GM23248 (cell line): ENCODE data around the gene CEP290. TPM values are rescaled to one million over a fixed set of nuclear protein-coding genes. Genes with fewer than 3 reads are reported as not detected.

Experiments
- DNase-seq: peaks from one replicate; pipeline ENCODE4 v3.0.0-alpha.2; 2015
- H2AFZ ChIP-seq: fragments of 200-600 bp; sonication (generic); 2 replicates; pipeline ENCODE4 v1.6.1; 2016; ENCODE audit warnings: antibody characterized with exemption
- H3F3A ChIP-seq: fragments of 200-600 bp; sonication (generic); 2 replicates; pipeline ENCODE4 v1.6.1; 2016; ENCODE audit warnings: mild to moderate bottlenecking, antibody characterized with exemption, mixed run types; ENCODE audit not compliant: insufficient read depth
- H3K27ac ChIP-seq: fragments of 200-600 bp; sonication (generic); 2 replicates; pipeline ENCODE4 v1.5.1; 2016; ENCODE audit warnings: mild to moderate bottlenecking
- H3K27me3 ChIP-seq: fragments of 200-600 bp; sonication (generic); replicated peaks from 2 replicates; pipeline ENCODE4 v1.6.1; 2016; ENCODE audit warnings: mild to moderate bottlenecking; ENCODE audit not compliant: insufficient read depth
- H3K36me3 ChIP-seq: fragments of 200-600 bp; sonication (generic); 2 replicates; pipeline ENCODE4 v1.6.1; 2016; ENCODE audit warnings: low read depth, mild to moderate bottlenecking
- H3K4me1 ChIP-seq: fragments of 200-600 bp; sonication (generic); 2 replicates; pipeline ENCODE4 v1.6.1; 2016; ENCODE audit warnings: mild to moderate bottlenecking; ENCODE audit not compliant: insufficient read depth
- H3K4me2 ChIP-seq: fragments of 200-600 bp; sonication (generic); one replicate; pipeline ENCODE4 v1.6.1; 2016; ENCODE audit warnings: mild to moderate bottlenecking; ENCODE audit not compliant: unreplicated experiment
- H3K4me3 ChIP-seq: fragments of 200-600 bp; sonication (generic); 2 replicates; pipeline ENCODE4 v1.5.1; 2016; ENCODE audit warnings: mild to moderate bottlenecking
- H3K79me2 ChIP-seq: fragments of 200-600 bp; sonication (generic); 2 replicates; pipeline ENCODE4 v1.6.1; 2016; ENCODE audit warnings: mild to moderate bottlenecking; ENCODE audit not compliant: insufficient read depth
- H3K9ac ChIP-seq: fragments of 200-600 bp; sonication (generic); 2 replicates; pipeline ENCODE4 v1.6.1; 2016; ENCODE audit warnings: mild to moderate bottlenecking
- H3K9me2 ChIP-seq: fragments of 200-600 bp; sonication (generic); 2 replicates; pipeline ENCODE4 v1.6.1; 2016; ENCODE audit warnings: mixed run types, mild to moderate bottlenecking, moderate library complexity; ENCODE audit not compliant: insufficient read depth
- H3K9me3 ChIP-seq: fragments of 200-600 bp; sonication (generic); one replicate; pipeline ENCODE4 v1.6.1; 2017; ENCODE audit warnings: low read depth
- H4K20me1 ChIP-seq: fragments of 200-600 bp; sonication (generic); 2 replicates; pipeline ENCODE4 v1.6.0; 2016; ENCODE audit not compliant: insufficient read depth
- EZH2 ChIP-seq: fragments of 200-600 bp; sonication (generic); IDR thresholded peaks from 2 replicates; pipeline ENCODE4 v1.6.1; 2018; ENCODE audit warnings: antibody characterized with exemption, mild to moderate bottlenecking; ENCODE audit not compliant: insufficient read depth, poor library complexity, severe bottlenecking
- EZH2phosphoT487 ChIP-seq: fragments of 200-600 bp; sonication (generic); IDR thresholded peaks from 2 replicates; pipeline ENCODE4 v1.6.1; 2018; ENCODE audit warnings: antibody characterized with exemption, moderate library complexity, mild to moderate bottlenecking, low read depth; ENCODE audit not compliant: insufficient read depth
- WGBS, 2 experiments: methylation state at CpG; one replicate each; pipeline ENCODE4 v1.1.6; 2015 to 2017; ENCODE audit warnings: low lambda C conversion rate in 2 of 2, low coverage in 1 of 2; ENCODE audit errors: missing lambda C conversion rate in 2 of 2; 5-methylcytosine and 5-hydroxymethylcytosine counted together
- in situ Hi-C: fragments of 300-500 bp; cut with MboI; formaldehyde crosslinking; loops from 2 replicates; pipeline ENCODE4 v1.15.0; 2020
- polyA plus RNA-seq: library from polyadenylated mRNA; unstranded; fragments of >200 nt; fragmentation: Nextera tagmentation; extraction: Ambion mirVana; gene quantifications from 2 replicates; pipeline ENCODE4 v1.2.1, GENCODE V29; 2016
- small RNA-seq: library from RNA; depleted of rRNA; stranded (forward); fragments of <200 nt; gene quantifications from one replicate; pipeline ENCODE3, GENCODE V24; 2014; ENCODE audit warnings: low read depth, low replicate concordance
- total RNA-seq: library from RNA; depleted of rRNA; stranded (reverse); fragments of >200 nt; shearing (Covaris generic); gene quantifications from 2 replicates; pipeline ENCODE4 v1.2.3, GENCODE V29; 2014; rRNA removed

CEP290 gene
- total and polyA plus RNA-seq, 2 experiments from 2014 or later: 6.4 to 14.2 TPM

GRCh38 chr12:88015825-88016224 is 126.1 kb downstream of the CEP290 start:
- Histone ChIP-seq H3K9ac (no peak overlapping the region), H2AFZ (no peak overlapping the region), H3K36me3 (no peaks in the 10 kb centered on the region), H3K9me2 (no peaks in the 10 kb centered on the region), H3K79me2 (no peaks in the 10 kb centered on the region), H3K27ac (no peak overlapping the region), H3K9me3 (no peaks in the 10 kb centered on the region), H3K4me2 (no peak overlapping the region), H3K4me3 (no peak overlapping the region), H3K27me3 (0 out of 2 replicates have a peak, but pooled peaks cover 3% of the 10 kb centered on the region), H3F3A (no peaks in the 10 kb centered on the region), H3K4me1 (no peaks in the 10 kb centered on the region), H4K20me1 (no peaks in the 10 kb centered on the region)
- in situ Hi-C loops: no loop called here
- TF ChIP-seq EZH2phosphoT487 (no peak), EZH2 (no peak)
- no peak for DNase-seq
- 36 to 50% methylated on average over 1 of the region's 1 CpG for WGBS, 2 experiments

GRCh38 chr12:88011755-88012154 is 130.1 kb downstream of the CEP290 start:
- Histone ChIP-seq H3K27ac (no peak overlapping the region), H3K27me3 (0 out of 2 replicates have a peak, but pooled peaks cover 3% of the 10 kb centered on the region), H2AFZ (no peak overlapping the region), H3K79me2 (no peaks in the 10 kb centered on the region), H3K4me1 (no peaks in the 10 kb centered on the region), H3K4me2 (no peak overlapping the region), H4K20me1 (no peaks in the 10 kb centered on the region), H3K36me3 (no peaks in the 10 kb centered on the region), H3K9me2 (no peaks in the 10 kb centered on the region), H3K9ac (no peak overlapping the region), H3F3A (no peaks in the 10 kb centered on the region), H3K4me3 (no peak overlapping the region), H3K9me3 (no peaks in the 10 kb centered on the region)
- no peak for TF ChIP-seq EZH2
- TF ChIP-seq EZH2phosphoT487: no peak
- 45% methylated on average over 5 of the region's 5 CpGs for WGBS, 2 experiments
- DNase-seq: no peak
- in situ Hi-C loops: no loop called here

- Histone ChIP-seq H3K27me3 (no peaks in the 10 kb centered on the region), H3K27ac (no peak overlapping the region), H3K9me2 (no peaks in the 10 kb centered on the region), H3K4me1 (no peaks in the 10 kb centered on the region), H3K4me2 (no peak overlapping the region), H3F3A (no peaks in the 10 kb centered on the region), H3K36me3 (no peaks in the 10 kb centered on the region), H4K20me1 (no peaks in the 10 kb centered on the region), H3K79me2 (no peaks in the 10 kb centered on the region), H3K9me3 (no peaks in the 10 kb centered on the region), H3K4me3 (no peak overlapping the region), H2AFZ (no peak overlapping the region), H3K9ac (no peak overlapping the region)
- in situ Hi-C loops: no loop called here
- DNase-seq: no peak
- TF ChIP-seq EZH2phosphoT487 (no peak), EZH2 (no peak)
- WGBS, 2 experiments: 38 to 41% methylated on average over 4 of the region's 4 CpGs
Measured at GRCh38 chr12:88006351-88006750, 135.5 kb downstream of the CEP290 start.

- Histone ChIP-seq H3K4me3 (no peak overlapping the region), H3K4me2 (no peak overlapping the region), H3K27ac (no peak overlapping the region), H3K4me1 (no peaks in the 10 kb centered on the region), H3K9ac (no peak overlapping the region), H3K9me3 (no peaks in the 10 kb centered on the region), H3K79me2 (no peaks in the 10 kb centered on the region), H3K9me2 (no peaks in the 10 kb centered on the region), H3K27me3 (0 out of 2 replicates have a peak, but pooled peaks cover 5% of the 10 kb centered on the region), H2AFZ (no peak overlapping the region), H3F3A (no peaks in the 10 kb centered on the region), H4K20me1 (no peaks in the 10 kb centered on the region), H3K36me3 (no peaks in the 10 kb centered on the region)
- 43 to 57% methylated on average over 2 of the region's 2 CpGs for WGBS, 2 experiments
- in situ Hi-C loops: no loop called here
- DNase-seq: no peak
- TF ChIP-seq EZH2phosphoT487 (no peak), EZH2 (no peak)
Measured at GRCh38 chr12:88001327-88001726, 140.6 kb downstream of the CEP290 start.

Small RNA genes lying within 50 kb of the gene (small RNA-seq; reads per million reads assigned to genes)
- gene RNA5SP364: not detected

Other genes with a start within 250 kb of the CEP290 start
- gene C12orf50, start 112.7 kb downstream of the CEP290 start, total RNA-seq: not detected in 2 replicates
- gene C12orf50, start 112.7 kb downstream of the CEP290 start, polyA plus RNA-seq: not detected in 2 replicates
- 59.1 and 96.9 TPM in 2 replicates for gene TMTC3, start 219 bp upstream of the CEP290 start, total RNA-seq
- 32.4 and 35.7 TPM in 2 replicates for gene TMTC3, start 219 bp upstream of the CEP290 start, polyA plus RNA-seq